T-helper 22 cell (primary cell): ENCODE data around the gene AMBRA1.

Source experiments
- DNase-seq: peaks from one replicate; pipeline ENCODE4 v3.0.0-alpha.2; 2020; ENCODE audit warnings: low read depth

The AMBRA1 gene, protein sequence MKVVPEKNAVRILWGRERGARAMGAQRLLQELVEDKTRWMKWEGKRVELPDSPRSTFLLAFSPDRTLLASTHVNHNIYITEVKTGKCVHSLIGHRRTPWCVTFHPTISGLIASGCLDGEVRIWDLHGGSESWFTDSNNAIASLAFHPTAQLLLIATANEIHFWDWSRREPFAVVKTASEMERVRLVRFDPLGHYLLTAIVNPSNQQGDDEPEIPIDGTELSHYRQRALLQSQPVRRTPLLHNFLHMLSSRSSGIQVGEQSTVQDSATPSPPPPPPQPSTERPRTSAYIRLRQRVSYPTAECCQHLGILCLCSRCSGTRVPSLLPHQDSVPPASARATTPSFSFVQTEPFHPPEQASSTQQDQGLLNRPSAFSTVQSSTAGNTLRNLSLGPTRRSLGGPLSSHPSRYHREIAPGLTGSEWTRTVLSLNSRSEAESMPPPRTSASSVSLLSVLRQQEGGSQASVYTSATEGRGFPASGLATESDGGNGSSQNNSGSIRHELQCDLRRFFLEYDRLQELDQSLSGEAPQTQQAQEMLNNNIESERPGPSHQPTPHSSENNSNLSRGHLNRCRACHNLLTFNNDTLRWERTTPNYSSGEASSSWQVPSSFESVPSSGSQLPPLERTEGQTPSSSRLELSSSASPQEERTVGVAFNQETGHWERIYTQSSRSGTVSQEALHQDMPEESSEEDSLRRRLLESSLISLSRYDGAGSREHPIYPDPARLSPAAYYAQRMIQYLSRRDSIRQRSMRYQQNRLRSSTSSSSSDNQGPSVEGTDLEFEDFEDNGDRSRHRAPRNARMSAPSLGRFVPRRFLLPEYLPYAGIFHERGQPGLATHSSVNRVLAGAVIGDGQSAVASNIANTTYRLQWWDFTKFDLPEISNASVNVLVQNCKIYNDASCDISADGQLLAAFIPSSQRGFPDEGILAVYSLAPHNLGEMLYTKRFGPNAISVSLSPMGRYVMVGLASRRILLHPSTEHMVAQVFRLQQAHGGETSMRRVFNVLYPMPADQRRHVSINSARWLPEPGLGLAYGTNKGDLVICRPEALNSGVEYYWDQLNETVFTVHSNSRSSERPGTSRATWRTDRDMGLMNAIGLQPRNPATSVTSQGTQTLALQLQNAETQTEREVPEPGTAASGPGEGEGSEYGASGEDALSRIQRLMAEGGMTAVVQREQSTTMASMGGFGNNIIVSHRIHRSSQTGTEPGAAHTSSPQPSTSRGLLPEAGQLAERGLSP (N-terminal part only)

DNA sequence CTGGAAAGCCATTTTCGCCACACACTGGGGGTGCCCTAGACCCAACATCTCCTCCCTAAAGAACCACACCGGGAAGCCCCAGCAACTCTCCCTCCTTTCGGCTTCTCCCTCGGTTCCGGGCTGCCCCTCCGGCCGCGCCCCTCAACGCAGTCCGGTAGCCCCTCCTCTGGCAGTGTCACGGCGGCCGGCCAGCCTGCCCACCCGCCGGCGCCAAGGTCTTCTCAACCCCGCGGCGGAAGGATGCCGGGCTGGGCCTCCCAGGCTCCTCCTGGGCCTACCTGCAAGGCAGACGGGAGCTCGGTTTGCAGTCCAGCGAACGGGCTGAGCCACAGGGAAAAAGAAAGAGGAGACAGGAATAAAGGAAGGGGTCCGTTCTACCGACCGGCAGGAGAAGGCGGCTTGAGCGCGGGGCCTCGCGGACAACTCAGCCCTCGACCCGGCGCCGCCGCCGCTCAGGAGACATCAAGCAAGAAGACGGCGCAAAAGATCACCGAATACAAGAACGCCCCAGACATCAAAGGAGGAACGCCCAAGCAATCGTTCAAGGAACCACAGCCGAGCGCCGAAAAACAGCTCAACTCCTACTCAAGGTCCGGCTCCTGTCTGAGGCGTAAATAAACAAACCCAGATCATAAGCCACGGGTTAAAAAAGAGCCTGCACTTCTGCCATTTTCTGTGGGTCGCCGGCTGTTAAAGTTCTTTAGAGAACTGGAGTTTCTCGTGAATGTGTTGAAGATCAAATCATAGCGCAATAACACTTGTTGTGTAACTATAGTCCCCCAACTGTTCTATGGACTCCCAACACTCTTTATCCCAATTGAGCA, at the start of gene AMBRA1:
Gene AMBRA1 (minus strand): TSS at position 474 of the 824 bp plus-strand sequence. CDS start 45,643 bp downstream, outside the sequence.
- peak; percentile 61 for DNase-seq

DNA sequence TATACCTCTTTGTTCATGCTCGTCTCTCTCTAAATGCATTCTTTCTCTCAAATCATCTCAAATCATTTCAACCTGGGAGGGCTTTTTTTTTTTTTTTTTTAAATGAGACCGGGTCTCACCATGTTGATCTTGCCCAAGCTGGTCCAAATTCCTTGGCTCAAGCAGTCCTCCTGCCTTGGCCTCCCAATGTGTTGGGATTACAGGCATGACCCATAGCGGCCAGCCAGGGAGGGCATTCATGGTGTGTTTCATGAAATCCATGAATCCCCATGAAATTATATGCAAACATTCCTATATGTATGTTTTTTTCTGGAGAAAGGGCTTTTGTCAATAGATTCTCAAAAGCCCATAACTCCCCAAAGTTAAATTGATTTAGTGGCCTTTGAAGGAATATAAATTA, 49.7 kb upstream of the AMBRA1 start:
- DNase-seq, result no peak

DNA sequence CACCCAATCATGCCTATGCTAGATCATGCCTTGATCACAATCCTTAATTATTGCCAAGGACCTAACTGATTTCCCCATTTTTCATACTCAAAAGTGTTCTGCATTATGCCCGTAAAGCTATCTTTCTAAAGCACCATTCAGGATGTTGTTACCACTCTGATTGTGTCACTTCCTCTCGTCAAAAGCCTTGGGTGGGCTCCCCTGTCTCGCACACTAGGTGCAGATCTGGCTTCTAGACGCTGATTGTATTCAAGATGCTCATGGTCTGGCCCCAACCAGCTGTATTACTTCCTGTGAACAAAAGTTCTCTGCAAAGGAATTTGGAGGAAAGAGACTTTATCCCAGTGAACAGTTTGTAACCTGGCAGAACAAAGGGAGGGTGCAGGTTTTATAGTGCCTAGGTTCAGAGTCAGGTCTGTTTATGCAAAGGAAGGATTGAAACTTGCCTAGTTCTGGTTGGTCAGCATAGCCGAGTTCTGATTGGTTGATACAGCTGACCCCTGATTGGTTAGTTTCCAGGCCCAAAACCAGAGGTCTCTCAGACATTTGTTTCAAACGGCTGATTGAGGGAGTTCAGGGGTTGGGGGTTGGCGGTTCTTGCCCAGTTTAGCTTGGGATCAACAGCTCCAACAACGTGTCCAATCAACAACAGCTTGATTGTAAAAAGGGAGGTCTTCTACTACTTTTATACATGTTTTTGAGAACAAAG, 49.0 kb upstream of the AMBRA1 start:
- DNase-seq, result no peak

DNA sequence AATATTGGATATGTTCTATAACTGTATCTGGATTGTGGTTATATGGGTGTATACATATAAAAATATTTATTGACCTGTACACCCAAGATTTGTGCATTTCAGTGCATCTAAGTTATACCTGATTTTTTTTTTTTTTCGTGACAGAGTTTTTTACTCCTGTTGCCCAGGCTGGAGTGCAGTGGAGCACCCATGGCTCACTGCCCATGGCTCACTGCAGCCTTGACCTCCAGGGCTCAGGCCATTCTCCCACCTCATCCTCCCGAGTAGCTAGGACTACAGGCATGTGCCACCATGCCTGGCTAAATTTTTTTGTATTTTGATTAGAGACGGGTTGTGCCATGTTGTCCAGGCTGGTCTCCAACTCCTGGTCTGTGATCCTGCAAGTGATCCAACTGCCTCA, 47.8 kb upstream of the AMBRA1 start:
- no peak for DNase-seq

DNA sequence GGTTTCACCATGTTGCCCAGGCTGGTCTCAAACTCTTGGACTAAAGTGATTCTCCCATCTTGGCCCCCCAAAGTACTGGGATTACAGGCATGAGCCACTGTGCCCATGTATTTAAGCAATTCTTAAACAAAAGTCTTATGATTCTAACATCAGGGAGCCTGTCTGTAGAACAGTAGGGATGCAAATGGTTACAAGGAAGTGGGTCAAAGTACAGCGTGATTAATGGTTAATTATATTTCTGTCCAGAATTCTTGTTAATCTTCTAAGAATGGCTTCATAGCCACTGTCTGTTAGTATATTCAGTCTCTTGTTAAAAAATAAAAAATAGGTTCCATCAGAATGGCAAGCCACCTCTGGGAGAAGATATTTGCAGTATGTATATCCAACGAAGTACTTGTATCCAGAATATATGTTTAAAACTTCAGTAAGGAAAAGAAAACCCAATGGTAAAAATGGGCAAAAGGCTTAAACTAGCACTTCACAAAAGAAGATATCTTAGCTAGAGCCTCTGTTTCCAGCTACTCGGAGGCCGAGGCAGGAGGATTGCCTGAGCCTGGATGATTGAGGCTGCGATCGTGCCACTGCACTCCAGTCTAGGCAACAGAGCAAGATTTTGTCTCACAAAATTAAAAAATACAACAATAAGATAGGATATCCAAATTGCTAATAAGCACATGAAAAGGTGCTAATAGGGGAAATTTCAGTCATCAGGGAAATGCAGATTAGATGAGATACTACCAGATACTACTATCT, 46.4 kb upstream of the AMBRA1 start:
- no peak for DNase-seq

DNA sequence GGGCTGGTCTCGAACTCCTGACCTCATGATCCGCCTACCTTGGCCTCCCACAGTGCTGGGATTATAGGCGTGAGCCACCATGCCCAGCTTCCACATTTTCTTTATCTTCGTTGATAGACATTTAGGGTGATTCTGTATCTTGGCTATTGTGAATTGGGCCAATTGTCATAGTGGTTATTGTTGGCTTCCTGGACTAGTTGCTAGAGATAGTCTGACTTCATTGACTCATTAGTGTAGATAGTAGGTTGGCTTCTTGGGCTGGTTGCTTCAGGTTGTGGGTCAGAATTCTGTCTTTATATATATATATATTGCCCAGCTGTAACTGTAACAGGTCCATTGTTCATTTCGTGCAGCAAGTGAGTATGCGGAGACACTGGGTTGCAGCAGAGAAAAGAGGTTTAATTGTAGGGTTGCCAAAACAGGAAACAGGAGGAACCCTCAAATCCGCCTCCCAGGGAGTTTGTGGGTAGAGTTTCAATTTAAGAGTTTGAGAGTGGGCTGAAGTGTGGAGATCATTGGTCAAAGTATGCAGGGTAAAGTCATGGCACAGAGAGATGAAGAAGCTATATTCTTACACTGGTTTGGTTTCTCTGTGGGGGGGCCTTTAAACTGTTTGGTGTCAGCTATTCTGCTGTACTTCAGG, 45.5 kb upstream of the AMBRA1 start:
- DNase-seq, result no peak

DNA sequence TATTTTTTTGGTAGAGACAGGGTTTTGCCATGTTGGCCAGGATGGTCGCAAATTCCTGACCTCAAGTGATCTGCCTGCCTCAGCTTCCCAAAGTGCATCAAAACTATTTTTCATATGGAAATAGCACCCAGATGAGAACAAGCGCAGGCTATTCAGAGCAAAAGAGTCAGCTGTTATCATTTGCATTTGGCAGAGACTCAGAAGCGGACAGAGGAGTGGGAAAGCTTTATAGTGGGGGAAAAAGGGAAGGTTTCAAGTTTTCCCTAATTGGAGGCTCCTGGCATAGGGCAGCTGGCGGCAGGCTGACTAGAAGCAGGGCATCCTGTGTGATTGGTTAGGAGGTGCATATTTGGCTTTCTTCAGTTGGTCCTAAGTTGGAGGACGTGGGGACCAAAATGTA, 43.7 kb upstream of the AMBRA1 start:
- no peak for DNase-seq

DNA sequence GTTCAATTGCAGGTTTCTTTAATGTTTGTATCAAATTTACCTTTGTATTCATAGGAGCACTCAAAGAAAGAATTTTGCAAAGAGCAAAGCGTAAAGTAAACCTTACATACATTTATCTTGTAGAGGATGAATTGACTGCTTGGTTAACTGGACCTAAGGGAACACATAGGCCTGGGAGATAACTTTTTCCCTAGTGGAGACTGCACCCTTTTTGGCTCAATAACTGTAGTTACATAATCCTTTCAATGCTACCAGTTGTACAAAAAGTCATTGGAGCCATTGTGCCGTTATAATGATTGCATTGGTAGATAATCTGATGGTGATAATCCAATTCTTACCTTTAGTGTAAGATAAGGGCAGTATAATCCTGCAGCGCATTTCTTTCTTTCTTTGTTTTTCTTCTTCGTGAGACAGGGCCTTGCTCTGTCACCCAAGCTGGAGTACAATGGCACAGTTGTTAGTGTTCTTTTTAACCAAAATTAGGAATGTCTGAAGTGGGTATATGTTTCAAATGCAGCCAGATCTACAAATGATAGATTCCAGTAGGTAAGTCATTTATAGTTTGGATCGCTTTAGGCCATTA, 41.8 kb upstream of the AMBRA1 start:
- no peak for DNase-seq

DNA sequence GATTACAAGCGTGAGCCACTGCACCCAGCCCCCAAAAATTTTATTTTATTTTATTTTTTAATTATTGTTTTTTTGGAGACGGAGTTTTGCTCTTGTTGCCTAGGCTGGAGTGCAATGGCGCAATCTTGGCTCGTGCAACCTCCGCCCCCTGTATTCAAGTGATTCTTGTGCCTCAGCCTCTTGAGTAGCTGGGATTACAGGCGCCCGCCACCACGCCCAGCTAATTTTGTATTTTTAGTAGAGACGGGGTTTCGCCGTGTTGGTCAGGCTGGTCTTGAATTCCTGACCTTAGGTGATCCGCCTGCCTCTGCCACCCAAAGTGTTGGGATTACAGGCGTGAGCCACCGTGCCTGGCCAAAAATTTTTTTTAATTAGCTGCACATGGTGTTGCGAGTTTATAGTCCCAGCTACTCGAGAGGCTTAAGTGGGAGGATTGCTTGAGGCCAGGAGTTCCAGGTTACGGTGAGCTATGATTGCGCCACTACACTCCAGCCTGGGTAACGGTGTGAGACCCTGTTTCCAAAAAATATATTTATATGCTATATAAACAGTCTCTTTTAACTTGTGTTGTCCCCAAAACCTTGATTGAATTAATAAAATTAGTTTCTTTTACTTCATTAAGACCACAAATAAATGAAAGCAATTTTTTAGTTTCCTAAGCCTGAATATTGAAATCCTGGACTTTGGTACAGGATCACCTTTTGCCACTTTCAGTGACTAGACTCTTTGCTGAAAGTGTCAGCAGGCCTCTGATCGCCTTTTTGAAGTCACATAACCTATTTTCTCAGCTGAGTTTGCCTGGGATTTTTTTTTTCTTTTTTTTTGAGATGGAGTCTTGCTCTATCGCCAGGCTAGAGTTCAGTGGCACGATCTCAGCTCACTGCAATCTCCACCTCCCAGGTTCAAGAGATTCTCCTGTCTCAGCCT, 39.7 kb upstream of the AMBRA1 start:
- DNase-seq, result no peak

DNA sequence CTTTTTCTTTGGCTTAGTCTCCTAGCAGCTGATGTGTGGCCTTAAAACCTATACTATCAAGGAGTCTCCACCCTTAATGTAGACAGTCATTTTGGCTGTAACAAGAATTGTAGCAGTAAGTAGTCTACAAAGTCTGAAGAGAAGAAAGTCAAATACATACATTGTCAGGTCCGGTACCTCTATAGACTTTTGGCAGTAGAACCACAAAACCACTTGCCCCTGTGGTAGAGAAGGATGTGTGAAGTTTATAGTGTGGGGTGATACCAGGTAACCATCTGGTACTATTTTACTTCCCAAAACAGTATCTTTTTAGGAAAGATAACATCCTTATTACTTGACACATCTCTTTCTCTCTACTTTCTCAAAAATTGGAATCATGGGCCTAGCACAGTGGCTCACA, 38.7 kb upstream of the AMBRA1 start:
- DNase-seq, result no peak

DNA sequence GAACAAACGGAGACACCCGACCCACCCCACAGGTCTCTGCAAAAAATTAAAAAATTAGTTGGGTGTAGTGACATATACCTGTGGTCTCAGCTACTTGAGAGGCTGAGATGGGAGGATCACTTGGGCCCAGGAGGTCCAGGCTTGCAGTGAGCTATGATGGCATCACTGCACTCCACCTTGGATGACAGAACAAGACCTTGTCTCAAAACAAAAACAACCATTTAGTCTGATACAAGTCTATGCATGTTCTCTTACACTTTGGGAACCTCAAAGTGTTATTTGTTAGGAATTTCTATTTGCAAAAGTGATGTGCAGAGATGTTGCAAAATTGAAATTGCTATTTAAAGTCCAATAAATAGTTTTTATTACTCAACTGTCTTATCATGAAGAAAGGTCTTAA, 37.9 kb upstream of the AMBRA1 start:
- no peak for DNase-seq

DNA sequence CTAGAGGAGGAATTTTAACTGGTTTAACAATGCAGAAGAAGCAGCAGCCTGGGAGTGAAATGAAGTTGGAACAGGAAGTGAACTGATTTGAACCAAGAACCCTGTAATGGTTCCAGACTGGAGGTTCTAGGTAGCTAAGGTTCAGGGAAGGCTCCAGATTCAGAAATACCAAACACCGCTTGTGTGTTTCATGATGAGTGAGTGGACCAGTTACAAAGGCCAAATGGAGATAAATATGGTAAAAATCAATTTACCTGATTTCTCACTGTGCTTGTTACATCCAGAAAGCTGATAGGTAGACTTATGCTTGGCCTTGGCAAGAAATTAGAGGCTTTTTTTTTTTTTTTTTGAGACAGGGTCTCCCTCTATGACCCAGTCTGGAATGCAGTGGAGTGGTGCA, 36.4 kb upstream of the AMBRA1 start:
- DNase-seq, result no peak

DNA sequence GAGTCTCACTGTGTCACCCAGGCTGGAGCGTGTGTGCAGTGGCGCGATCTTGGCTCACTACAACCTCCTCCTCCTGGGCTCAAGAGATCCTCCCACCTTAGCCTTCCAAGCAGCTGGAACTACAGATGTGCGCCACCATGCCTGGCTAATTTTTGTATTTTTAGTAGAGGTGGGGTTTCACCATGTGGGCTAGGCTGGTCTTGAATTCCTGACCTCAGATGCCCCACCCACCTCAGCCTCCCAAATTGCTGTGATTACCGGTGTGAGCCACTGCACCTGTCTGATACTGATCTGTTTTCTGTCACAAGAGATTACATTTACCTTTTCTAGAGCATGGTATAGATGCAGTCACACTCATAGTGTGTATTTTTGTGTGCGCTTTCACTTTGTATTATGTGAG, 35.1 kb upstream of the AMBRA1 start:
- DNase-seq, result no peak

DNA sequence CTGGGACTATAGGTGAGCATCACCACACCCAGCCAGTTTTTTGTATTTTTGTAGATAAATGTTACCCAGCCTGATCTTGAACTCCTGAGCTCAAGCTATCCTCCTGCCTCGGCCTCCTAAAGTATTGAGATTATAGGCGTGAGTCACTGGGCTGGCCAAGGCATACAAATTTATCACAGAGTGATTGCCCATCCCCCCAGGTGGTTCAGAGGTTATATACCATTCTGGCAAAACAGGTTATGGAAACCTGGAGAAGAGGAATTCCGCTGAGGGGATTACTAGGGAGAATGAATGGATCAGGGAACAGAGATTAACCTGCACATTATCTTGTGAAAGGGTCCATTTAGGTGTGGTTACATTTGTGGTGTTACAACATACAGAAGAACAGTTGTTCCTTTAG, 31.6 kb upstream of the AMBRA1 start:
- no peak for DNase-seq

DNA sequence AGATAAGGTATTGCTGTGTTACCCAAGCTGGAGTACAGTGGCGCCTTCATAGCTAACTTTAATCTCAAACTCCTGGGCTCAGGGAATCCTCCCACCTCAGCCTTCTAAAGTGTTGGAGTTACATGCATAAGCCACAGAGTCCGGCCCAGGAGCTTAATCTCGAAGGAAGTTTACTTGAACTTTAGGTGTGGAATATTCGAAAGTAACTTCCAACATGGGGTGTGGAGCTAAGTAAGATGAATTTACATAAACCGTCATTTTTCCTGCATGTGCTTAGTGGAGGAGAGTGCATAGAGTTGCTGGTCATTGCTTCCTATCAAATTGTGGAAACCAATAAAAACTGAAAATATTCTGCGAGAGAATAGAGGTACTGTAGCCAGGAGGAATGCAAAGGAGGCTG, 25.0 kb upstream of the AMBRA1 start:
- DNase-seq, result no peak

DNA sequence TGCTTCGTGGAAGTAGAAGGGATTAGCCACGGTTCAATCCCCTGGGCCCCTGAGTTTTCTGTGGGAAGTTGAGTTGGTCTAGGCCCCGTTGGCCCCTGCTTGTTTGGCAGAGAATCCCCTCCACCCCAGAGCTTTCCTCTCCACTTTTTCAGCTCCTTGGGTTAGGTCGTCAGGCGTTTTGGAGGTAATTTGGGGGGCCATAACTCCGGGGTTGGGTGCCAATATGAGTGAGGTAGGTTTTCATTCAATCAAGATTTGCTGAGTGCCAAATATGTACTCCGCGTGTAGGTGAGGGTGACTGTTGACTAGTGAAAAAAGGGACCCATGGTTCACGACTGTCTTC, 24.1 kb upstream of the AMBRA1 start:
- DNase-seq, result no peak

DNA sequence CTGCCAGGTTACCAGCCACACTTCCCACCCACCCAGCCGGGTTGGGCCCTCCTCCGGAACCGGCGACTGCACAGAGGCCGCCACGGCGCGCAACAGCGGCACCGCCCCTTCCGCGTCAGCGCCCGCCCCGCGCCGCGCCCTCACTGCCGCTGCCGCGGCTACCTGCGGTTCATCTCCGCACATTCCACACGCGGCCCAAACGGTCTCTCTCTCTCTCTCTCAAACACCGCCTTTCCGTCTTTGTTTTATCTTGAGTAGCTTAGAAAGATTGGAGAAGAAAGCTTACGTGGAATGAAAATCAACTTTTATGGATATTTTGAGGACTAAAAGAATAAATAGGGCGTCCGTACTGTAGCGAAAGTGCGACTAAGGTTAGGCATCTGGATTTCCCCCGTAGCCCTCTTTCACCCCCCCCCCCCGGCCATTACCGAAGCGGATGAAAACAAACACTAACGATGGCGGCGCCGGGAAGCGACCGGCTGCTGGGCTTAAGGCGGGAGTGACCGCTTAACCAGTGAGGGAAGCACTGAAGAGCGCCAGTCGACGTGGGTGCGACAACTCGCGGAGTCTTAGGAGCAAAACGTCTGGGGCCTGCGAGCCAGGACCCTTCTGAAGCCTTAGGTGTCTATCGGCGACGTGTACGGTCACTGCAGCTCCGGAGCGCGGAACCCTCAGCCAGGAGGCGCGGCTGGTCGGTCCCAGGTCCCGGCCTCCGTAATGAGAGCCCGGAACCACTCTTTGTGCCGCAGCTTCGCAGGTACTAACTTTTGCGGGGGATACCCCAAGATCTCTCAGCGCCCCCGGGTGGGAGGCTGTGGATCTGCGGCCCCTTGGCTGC, 23.5 kb upstream of the AMBRA1 start, which contains the start of the genes ATG13 and HARBI1:
Gene ATG13 (plus strand): TSS at position 420 of the 838 bp plus-strand sequence. CDS start 26,739 bp downstream, outside the sequence.
Gene HARBI1 (minus strand): TSS at position 94 of the 838 bp plus-strand sequence. CDS start 990 bp downstream, outside the sequence.
- DNase-seq, result peak; percentile 84
